ENCODE measurements around the gene FHIT.

The FHIT gene

GRCh38 chr3:60402931-60403330, 848.3 kb downstream of the FHIT start:
- H3K4me3 Mint-ChIP-seq, result no peak overlapping the region

GRCh38 chr3:60399861-60400845, 851.1 kb downstream of the FHIT start:
- TF ChIP-seq CTCF (IDR thresholded peaks at IDR 0.05), result no peak
- no peaks in the 10 kb centered on the region for H3K36me3 Mint-ChIP-seq (ENCODE audit: low read depth)
- no peak for DNase-seq
- peaks cover 30% of the 10 kb centered on the region for H3K4me1 Mint-ChIP-seq
- no peak overlapping the region for H3K4me3 Mint-ChIP-seq
- no peak overlapping the region for H3K27ac Mint-ChIP-seq
- H3K27me3 Mint-ChIP-seq (ENCODE audit: low read depth, poor library complexity), result no peaks in the 10 kb centered on the region
- H3K9me3 Mint-ChIP-seq, result peaks cover under 1% of the 10 kb centered on the region

More at GRCh38 chr3:60402931-60403330, 848.3 kb downstream of the FHIT start:
- TF ChIP-seq CTCF (IDR thresholded peaks at IDR 0.05), result no peak
- Mint-ChIP-seq H3K4me1 (peaks cover 30% of the 10 kb centered on the region), H3K36me3 (ENCODE audit: low read depth) (no peaks in the 10 kb centered on the region), H3K9me3 (peaks cover 3% of the 10 kb centered on the region), H3K27ac (no peak overlapping the region), H3K27me3 (ENCODE audit: low read depth, poor library complexity) (no peaks in the 10 kb centered on the region)
- no peak for DNase-seq

DNA sequence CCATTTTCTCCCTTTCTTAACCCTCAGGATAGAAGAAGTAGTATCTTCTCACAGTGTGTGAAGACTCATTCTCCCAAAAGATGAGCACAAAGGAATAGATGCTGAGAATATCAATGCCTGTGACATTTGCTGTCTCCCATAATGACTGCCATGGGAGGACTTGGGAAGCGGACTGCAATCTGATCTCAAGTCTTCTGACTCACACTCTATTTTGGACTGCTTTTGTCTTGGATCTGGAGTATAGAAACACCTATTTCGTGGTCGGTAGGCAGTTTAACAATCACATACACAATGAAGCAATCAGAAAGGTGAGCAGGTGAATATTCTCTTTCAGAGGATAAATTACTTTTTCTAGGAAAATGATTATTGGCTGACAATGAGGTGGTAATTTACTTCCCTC, 852.0 kb downstream of the FHIT start:
- no peak for TF ChIP-seq CTCF (IDR thresholded peaks at IDR 0.05)
- Mint-ChIP-seq H3K27ac (no peak overlapping the region), H3K4me3 (no peak overlapping the region), H3K4me1 (peaks cover 30% of the 10 kb centered on the region), H3K36me3 (ENCODE audit: low read depth) (no peaks in the 10 kb centered on the region), H3K27me3 (ENCODE audit: low read depth, poor library complexity) (no peaks in the 10 kb centered on the region), H3K9me3 (no peaks in the 10 kb centered on the region)
- no peak for DNase-seq

GRCh38 chr3:60395173-60395762, 856.0 kb downstream of the FHIT start:
- no peaks in the 10 kb centered on the region for H3K36me3 Mint-ChIP-seq (ENCODE audit: low read depth)
- H3K4me1 Mint-ChIP-seq, result peaks cover 11% of the 10 kb centered on the region
- H3K9me3 Mint-ChIP-seq, result no peaks in the 10 kb centered on the region
- H3K27ac Mint-ChIP-seq, result no peak overlapping the region
- H3K27me3 Mint-ChIP-seq (ENCODE audit: low read depth, poor library complexity), result peaks cover 4% of the 10 kb centered on the region
- H3K4me3 Mint-ChIP-seq, result no peak overlapping the region
- TF ChIP-seq CTCF (IDR thresholded peaks at IDR 0.05), result no peak
- no peak for DNase-seq

DNA sequence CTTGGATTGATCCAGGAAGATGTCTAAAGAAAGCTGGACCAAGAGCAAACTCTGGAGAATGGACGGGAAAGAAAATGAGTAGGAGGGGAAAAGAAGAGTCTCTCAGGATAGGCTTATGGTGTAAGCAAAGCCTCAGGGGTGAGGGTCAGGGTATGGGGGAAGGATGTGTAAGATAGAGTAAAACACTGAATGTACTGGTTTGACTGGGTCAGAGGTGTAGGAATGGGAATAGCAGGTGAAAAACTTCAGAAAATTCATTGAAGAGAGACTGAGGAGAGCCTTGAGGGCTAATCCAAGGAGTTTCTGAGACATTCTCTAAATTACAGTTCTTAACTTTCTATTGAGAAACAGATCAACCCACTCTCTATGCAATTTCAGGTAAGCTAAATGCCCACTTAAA, 857.3 kb downstream of the FHIT start:
- no peak for TF ChIP-seq CTCF (IDR thresholded peaks at IDR 0.05)
- peaks cover 4% of the 10 kb centered on the region for H3K27me3 Mint-ChIP-seq (ENCODE audit: low read depth, poor library complexity)
- no peaks in the 10 kb centered on the region for H3K9me3 Mint-ChIP-seq
- H3K36me3 Mint-ChIP-seq (ENCODE audit: low read depth), result no peaks in the 10 kb centered on the region
- no peak for DNase-seq
- no peak overlapping the region for H3K4me3 Mint-ChIP-seq
- H3K27ac Mint-ChIP-seq, result no peak overlapping the region
- H3K4me1 Mint-ChIP-seq, result no peaks in the 10 kb centered on the region
